IMR-90 (cell line): ENCODE results near the gene KRTAP4-16. TPM values are rescaled to one million over a fixed set of nuclear protein-coding genes. Genes with fewer than 3 reads are reported as not detected.
A peak's percentile ranks its signal among the peaks of the same experiment; 100 is the strongest.
"Not testable (repeated sequence)": the region's sequence is repeated elsewhere in the genome, so short reads cannot be mapped to it uniquely, and the experiment has no call there.

Source experiments
- ATAC-seq: fragments of 200-7000 bp; cut with Tn5 transposase; 2 replicates; pipeline ENCODE4 v1.9.1; 2020; ENCODE audit warnings: low read depth, mild to moderate bottlenecking, moderate library complexity
- BruUV-seq: library from RNA; stranded (reverse); fragments of 400-500 nt; replicated peaks from 2 replicates; lab custom pipeline; 2021; lab: Mats Ljungman, UMichigan
- CTCF ChIA-PET: fragments of 300-600 bp; formaldehyde crosslinking; extraction: SDS; loops from one replicate; lab custom pipeline; 2021; ENCODE audit warnings: antibody characterized with exemption; lab: Yijun Ruan, JAX
- POLR2A ChIA-PET: fragments of 300-600 bp; sonication (Branson Sonifier 250); formaldehyde crosslinking; loops from one replicate; lab custom pipeline; 2022; ENCODE audit warnings: antibody characterized with exemption; ENCODE audit not compliant: unreplicated experiment; lab: Charles Lee
- DNase-seq: peaks from one replicate; pipeline ENCODE4 v3.0.0; 2013
- H2AFZ ChIP-seq: replicated peaks from 2 replicates; pipeline ENCODE3; 2013; ENCODE audit warnings: low read length, mild to moderate bottlenecking; ENCODE audit not compliant: poor library complexity
- H2AK5ac ChIP-seq: 2 replicates; pipeline ENCODE4 v1.6.1; 2013; ENCODE audit warnings: low read depth, low read length, inconsistent platforms
- H2AK9ac ChIP-seq: replicated peaks from 2 replicates; pipeline ENCODE3; 2013; ENCODE audit warnings: mild to moderate bottlenecking, low read depth, low read length, moderate library complexity; ENCODE audit not compliant: poor library complexity
- H2BK120ac ChIP-seq: 2 replicates; pipeline ENCODE4 v1.6.1; 2013; ENCODE audit warnings: low read depth, low read length, inconsistent platforms
- H2BK15ac ChIP-seq: 3 replicates; pipeline ENCODE4 v1.6.1; 2013; ENCODE audit warnings: low read depth, low read length, inconsistent platforms
- H2BK20ac ChIP-seq: 2 replicates; pipeline ENCODE4 v1.6.1; 2013; ENCODE audit warnings: low read depth, mild to moderate bottlenecking, inconsistent platforms, low read length, moderate library complexity
- H2BK5ac ChIP-seq: 2 replicates; pipeline ENCODE4 v1.6.1; 2013; ENCODE audit warnings: mild to moderate bottlenecking, low read depth, low read length, inconsistent platforms; ENCODE audit not compliant: poor library complexity, severe bottlenecking
- H3K14ac ChIP-seq: replicated peaks from 2 replicates; pipeline ENCODE4 v1.6.1; 2013; ENCODE audit warnings: low read depth, low read length, inconsistent platforms
- H3K18ac ChIP-seq: 2 replicates; pipeline ENCODE4 v1.6.1; 2013; ENCODE audit warnings: low read depth, low read length, control low read depth
- H3K23ac ChIP-seq: 2 replicates; pipeline ENCODE4 v1.6.1; 2013; ENCODE audit warnings: low read depth, low read length, inconsistent platforms
- H3K27ac ChIP-seq: 2 replicates; pipeline ENCODE4 v1.5.1; 2013; ENCODE audit warnings: mild to moderate bottlenecking, control low read depth, low read length; ENCODE audit not compliant: insufficient read depth
- H3K27me3 ChIP-seq: 2 replicates; pipeline ENCODE4 v1.6.1; 2013; ENCODE audit warnings: low read length; ENCODE audit not compliant: control insufficient read depth, insufficient read depth
- H3K36me3 ChIP-seq: 2 replicates; pipeline ENCODE4 v1.6.1; 2013; ENCODE audit warnings: low read length, mixed read lengths; ENCODE audit not compliant: control insufficient read depth, insufficient read depth
- H3K4ac ChIP-seq: 2 replicates; pipeline ENCODE4 v1.6.1; 2013; ENCODE audit warnings: low read depth, low read length, inconsistent platforms
- H3K4me1 ChIP-seq: 2 replicates; pipeline ENCODE4 v1.6.1; 2013; ENCODE audit warnings: low read length, mixed read lengths; ENCODE audit not compliant: control insufficient read depth, insufficient read depth
- H3K4me2 ChIP-seq: 2 replicates; pipeline ENCODE4 v1.6.1; 2013; ENCODE audit warnings: low read depth, mild to moderate bottlenecking, control low read depth, low read length, moderate library complexity
- H3K4me3 ChIP-seq: 2 replicates; pipeline ENCODE4 v1.5.1; 2013; ENCODE audit warnings: low read depth, mild to moderate bottlenecking, control low read depth, low read length, moderate library complexity; ENCODE audit not compliant: insufficient read depth
- H3K56ac ChIP-seq: 2 replicates; pipeline ENCODE4 v1.6.1; 2013; ENCODE audit warnings: low read length, inconsistent platforms; ENCODE audit not compliant: insufficient read depth; ENCODE audit errors: extremely low read depth
- H3K79me1 ChIP-seq, 2 experiments: 2 replicates each; pipeline ENCODE4 v1.6.1; 2013; ENCODE audit warnings: low read length in 2 of 2, inconsistent platforms in 1 of 2, low read depth in 1 of 2
- H3K9ac ChIP-seq: 2 replicates; pipeline ENCODE4 v1.6.1; 2013; ENCODE audit warnings: low read depth, low read length, control low read depth
- H3K9me1 ChIP-seq: 2 replicates; pipeline ENCODE4 v1.6.1; 2013; ENCODE audit warnings: low read length, inconsistent platforms; ENCODE audit not compliant: insufficient read depth
- H3K9me3 ChIP-seq: 2 replicates; pipeline ENCODE4 v1.6.1; 2013; ENCODE audit warnings: low read length; ENCODE audit not compliant: control insufficient read depth, insufficient read depth
- H4K20me1 ChIP-seq: 2 replicates; pipeline ENCODE4 v1.6.1; 2013; ENCODE audit warnings: low read length, inconsistent platforms; ENCODE audit not compliant: insufficient read depth
- H4K5ac ChIP-seq: 2 replicates; pipeline ENCODE4 v1.6.1; 2013; ENCODE audit warnings: mild to moderate bottlenecking, low read depth, low read length, control low read depth
- H4K8ac ChIP-seq, 2 experiments: 2 replicates each; pipeline ENCODE4 v1.6.1; 2013; ENCODE audit warnings: low read depth in 2 of 2, low read length in 2 of 2, control low read depth in 1 of 2, inconsistent platforms in 1 of 2
- H4K91ac ChIP-seq: 2 replicates; pipeline ENCODE4 v1.6.1; 2013; ENCODE audit warnings: low read depth, low read length, inconsistent platforms; ENCODE audit not compliant: insufficient read depth
- RAD21 ChIP-seq: IDR thresholded peaks from 2 replicates; pipeline ENCODE4 v1.6.1; 2012; ENCODE audit warnings: low read length, improper control_type of control experiment
- SMC3 ChIP-seq: fragments of 150-350 bp; IDR thresholded peaks from 2 replicates; pipeline ENCODE4 v1.6.1; 2016; ENCODE audit warnings: low read depth, mild to moderate bottlenecking, antibody characterized with exemption, low read length, moderate library complexity
- WGBS, 2 experiments: methylation state at CpG; one replicate each; pipeline versions ENCODE4 v1.1.5 to v1.1.7; 2013; ENCODE audit warnings: missing lambda C conversion rate in 2 of 2; ENCODE audit not compliant: insufficient read length in 1 of 2; ENCODE audit errors: extremely low coverage in 2 of 2; 5-methylcytosine and 5-hydroxymethylcytosine counted together
- dilution Hi-C: fragments of 300-500 bp; cut with HindIII; formaldehyde crosslinking; loops from one replicate; pipeline ENCODE4 v1.14.3; 2018; ENCODE audit warnings: low sequenced_read_pairs; ENCODE audit not compliant: unreplicated experiment
- in situ Hi-C: fragments of 300-500 bp; cut with MboI; formaldehyde crosslinking; loops from 3 replicates; pipeline ENCODE4 v1.14.3; 2019; ENCODE audit warnings: low sequenced_read_pairs, inconsistent platforms, mixed read lengths
- intact Hi-C: fragments of 100-400 bp; cut with micrococcal nuclease; formaldehyde crosslinking; loops from 2 replicates; pipeline ENCODE4 v1.10.0; 2022
- polyA plus RNA-seq, 3 experiments: library from polyadenylated mRNA; depleted of rRNA; stranded (reverse); fragments of >200 nt; gene quantifications; 2 replicates each; pipeline ENCODE4 v1.2.3, GENCODE V29; 2012; ENCODE audit warnings: low replicate concordance in 1 of 3
- total RNA-seq: library from RNA; depleted of rRNA; stranded (reverse); fragments of >200 nt; gene quantifications from 2 replicates; pipeline ENCODE4 v1.2.3, GENCODE V29; 2012

KRTAP4-16 gene
- total and polyA plus RNA-seq, 2 of the 4 experiments (the other 2 are of a cell fraction): not detected

- TF ChIP-seq SMC3 (no peak), RAD21 (peak; percentile 22)
Measured at GRCh38 chr17:41065829-41066624, 36.0 kb downstream of the KRTAP4-16 start, which contains the start of gene KRTAP2-4 (continued).

GRCh38 chr17:41065016-41065689, 36.9 kb downstream of the KRTAP4-16 start:
- H3K9me3 ChIP-seq, POLR2A ChIA-PET, in situ Hi-C loops, H3K79me1 ChIP-seq, H3K9me1 ChIP-seq, H3K4me3 ChIP-seq, H3K56ac ChIP-seq, H3K4me2 ChIP-seq, H3K27ac ChIP-seq, intact Hi-C loops, H2AFZ ChIP-seq, H3K9ac ChIP-seq, H3K36me3 ChIP-seq, BruUV-seq, H4K20me1 ChIP-seq, dilution Hi-C loops, H2AK9ac ChIP-seq, H3K23ac ChIP-seq, CTCF ChIA-PET, DNase-seq, H3K27me3 ChIP-seq, ATAC-seq: not testable (repeated sequence)
- peak overlapping the region; percentile 67; the same call in 1 of the 2 replicates for H4K5ac ChIP-seq
- H3K18ac ChIP-seq: peak overlapping the region; percentile 75; the same call in 1 of the 2 replicates
- peak overlapping the region; percentile 79 for H3K14ac ChIP-seq
- H4K91ac ChIP-seq: peak overlapping the region; percentile 83
- peak overlapping the region; percentile 80 for H3K4ac ChIP-seq
- peak overlapping the region; percentile 97 for H2BK120ac ChIP-seq
- peak overlapping the region; percentile 95 for H2BK15ac ChIP-seq
- H3K4me1 ChIP-seq: peaks cover 11% of the 10 kb centered on the region; the same call in 1 of the 2 replicates
- H4K8ac ChIP-seq: peak overlapping the region; percentile 33 to 71; a peak in 3 of 4 replicates
- peak overlapping the region; percentile 42 for H2BK5ac ChIP-seq
- peak overlapping the region; percentile 91; the same call in 1 of the 2 replicates for H2AK5ac ChIP-seq
- WGBS, 2 experiments: 90% methylated on average over 2 of the region's 16 CpGs; no CpG with 5 or more reads in 1 of the 2 experiments
- peak overlapping the region; percentile 98 for H2BK20ac ChIP-seq
